HTR-8/SVneo (cell line): ENCODE measurements around the gene SLC31A1.

Experiments
- DNase-seq: peaks from one replicate; pipeline ENCODE4 v3.0.0; 2011; ENCODE audit warnings: low spot score, mixed read lengths; ENCODE audit not compliant: insufficient read length
- FAIRE-seq: peaks from 2 replicates; lab custom pipeline; 2011; peaks lifted over from hg19 to GRCh38; lab: Jason Lieb, UNC

SLC31A1 gene

DNA sequence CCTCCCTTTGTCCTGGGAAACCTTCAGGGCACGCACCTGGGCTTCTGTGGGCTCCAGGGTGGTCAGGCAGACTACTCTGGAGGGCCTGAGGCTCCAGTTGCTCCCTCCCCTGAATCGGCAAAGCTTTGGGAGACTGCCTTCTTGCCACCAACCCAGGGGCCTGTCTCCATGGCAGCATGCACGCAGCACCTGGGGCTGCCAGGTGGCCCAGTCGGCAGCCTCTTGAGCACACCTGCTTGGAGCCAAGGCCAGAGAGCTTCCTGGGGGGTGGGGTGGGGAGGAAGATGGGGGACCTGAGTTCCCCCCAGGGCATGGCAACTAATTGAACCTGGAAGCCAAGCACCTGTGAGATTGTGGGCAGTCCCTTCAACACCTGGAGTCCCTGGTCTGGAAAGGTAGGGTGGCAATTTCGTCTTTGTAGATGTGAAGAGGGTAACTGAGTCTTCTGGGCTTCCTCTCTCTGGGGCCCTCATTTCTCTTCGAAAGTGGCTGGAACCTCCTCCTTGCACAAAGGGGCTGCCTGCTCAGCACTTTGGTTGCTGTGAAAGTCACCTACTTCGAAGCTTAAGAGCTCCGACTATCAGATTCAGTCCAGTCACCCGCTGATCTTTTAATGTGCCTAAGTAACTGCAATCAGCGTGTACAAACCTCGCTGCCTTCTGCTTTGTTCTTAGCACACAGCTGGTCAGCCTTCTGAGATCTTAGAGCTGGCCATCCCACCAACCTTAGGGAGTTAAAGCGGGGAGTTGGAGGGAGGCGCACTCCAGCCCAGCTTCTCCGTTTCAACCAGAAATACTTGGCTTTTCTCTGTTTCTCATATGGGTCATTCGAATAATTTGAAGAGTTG lies 77.8 kb downstream of the SLC31A1 start:
- FAIRE-seq (no peak), DNase-seq (no peak)

DNA sequence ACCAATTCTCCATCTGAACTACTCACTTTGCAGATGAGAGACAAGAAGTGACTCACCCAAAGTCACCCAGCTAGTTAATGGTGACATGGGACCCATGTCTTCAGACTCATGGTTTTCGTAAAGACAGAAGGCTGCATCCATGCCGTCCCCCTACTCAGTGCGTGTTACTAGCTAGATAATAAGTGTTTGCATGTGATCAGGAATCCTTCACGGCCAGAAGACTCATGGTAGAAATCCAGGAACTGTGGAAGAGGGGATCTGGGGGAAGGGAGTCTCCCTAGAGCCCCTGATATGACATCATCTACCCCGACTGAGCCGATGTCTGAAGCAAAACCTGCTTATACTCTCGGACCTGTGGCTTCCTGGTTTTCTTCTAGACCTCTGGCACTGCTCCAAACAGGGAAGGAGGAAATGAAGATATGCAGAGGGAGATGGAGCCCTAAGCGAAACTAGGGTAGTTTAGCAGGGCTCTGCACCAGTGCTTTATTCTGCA lies 78.5 kb downstream of the SLC31A1 start:
- no peak for DNase-seq
- no peak for FAIRE-seq

DNA sequence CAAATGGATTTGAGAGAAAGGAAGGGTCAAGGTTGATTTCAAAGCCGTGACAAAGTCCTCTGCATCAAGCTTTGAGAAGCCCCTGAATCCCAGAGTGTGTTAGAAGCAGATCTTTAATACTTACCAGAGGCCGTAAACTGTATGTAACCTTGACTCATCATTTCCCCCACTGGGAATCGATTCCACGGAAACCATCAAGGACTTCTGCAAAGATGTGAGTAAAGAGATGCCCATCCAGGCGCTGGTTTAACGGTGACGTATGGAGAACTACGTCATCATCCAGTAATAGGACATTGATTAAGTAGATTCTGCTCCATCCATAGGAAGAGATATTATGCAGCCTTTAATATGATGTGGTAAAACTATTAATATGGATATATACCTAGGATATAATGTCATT lies 80.2 kb downstream of the SLC31A1 start:
- DNase-seq: no peak

DNA sequence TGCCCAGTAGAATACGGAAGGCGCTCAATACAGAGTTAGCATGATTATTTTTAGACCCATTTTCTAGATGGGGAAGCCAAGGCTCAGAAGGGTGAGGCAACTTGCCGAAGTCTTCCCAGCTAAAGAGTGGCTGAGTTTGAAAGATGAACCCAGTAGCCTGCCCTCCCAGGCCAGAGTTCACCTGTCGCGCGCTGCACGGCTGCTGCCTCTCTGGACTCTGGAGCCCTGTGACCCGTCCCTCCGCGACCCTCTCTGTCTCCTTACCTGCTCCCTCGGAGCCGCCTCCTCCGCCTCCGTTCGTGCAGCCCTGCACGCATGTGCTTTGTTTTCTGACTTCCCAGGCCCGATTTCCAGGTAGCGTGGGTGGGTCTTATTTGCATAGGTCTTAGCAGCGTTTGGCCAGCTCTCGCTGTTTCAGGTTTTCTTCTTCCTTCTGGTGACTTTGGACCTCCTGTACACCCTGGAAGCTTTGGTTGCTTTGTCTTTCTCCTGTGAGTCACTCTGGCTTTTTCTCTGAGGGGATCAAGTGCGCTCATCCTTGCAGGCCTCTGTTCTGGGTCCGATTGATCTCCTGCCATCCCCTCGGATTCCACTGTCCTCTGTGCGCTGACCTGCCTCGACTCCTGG lies 81.6 kb downstream of the SLC31A1 start, which contains the start of gene RNF183:
TSS of gene RNF183 (minus strand) at position 585 of the 627 bp plus-strand sequence. CDS start 5,192 bp downstream, outside the sequence.
- DNase-seq (no peak), FAIRE-seq (no peak)

More for the DNA sequence above, 80.2 kb downstream of the SLC31A1 start:
- no peak for FAIRE-seq

DNA sequence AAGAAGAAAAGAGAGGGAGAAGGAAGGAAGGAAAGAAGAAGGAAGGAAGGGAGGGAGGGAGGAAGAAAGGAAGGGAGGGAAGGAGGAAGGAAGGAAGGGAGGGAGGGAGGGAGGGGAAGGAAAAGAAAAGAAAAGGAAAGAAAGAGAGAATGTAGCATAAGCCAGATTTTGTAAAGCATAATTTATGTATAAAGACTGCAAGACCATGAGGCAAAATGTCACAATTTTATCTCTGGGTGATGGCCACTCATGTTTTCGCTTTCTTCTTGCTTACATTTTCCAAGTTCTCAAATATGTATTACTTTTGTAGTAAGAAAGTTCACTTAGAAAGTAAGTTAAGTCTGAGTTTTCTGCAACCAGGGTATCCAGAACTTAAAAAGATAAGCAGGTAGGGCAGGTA lies 85.2 kb downstream of the SLC31A1 start:
- DNase-seq (no peak), FAIRE-seq (no peak)

DNA sequence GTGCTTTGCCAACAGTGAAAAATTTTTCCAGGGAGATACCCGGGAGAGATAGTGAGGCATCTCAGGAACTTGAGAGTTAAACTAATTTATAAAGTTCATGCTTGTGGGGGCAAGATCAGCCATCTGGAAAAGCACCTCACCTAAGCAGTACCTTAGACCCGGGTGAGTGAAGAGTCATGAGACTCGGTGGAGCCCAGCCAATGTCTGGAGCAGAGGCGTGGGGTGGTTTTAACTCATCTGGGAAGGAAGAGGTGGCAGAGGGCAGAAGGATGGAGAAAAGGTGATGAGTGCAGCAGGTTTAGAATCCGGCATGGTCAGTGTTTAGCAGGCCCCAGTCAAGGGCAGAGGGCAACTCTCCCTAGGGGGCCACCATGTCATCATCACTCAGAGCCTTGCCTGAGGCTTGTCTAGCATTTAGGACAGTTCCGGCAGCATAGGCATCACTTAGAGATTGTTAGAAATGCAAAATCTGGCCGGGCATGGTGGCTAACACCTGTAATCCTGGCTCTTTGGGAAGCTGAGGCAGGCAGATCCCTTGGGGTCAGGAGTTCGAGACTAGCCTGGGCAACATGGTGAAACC lies 86.1 kb downstream of the SLC31A1 start:
- DNase-seq (no peak), FAIRE-seq (no peak)

DNA sequence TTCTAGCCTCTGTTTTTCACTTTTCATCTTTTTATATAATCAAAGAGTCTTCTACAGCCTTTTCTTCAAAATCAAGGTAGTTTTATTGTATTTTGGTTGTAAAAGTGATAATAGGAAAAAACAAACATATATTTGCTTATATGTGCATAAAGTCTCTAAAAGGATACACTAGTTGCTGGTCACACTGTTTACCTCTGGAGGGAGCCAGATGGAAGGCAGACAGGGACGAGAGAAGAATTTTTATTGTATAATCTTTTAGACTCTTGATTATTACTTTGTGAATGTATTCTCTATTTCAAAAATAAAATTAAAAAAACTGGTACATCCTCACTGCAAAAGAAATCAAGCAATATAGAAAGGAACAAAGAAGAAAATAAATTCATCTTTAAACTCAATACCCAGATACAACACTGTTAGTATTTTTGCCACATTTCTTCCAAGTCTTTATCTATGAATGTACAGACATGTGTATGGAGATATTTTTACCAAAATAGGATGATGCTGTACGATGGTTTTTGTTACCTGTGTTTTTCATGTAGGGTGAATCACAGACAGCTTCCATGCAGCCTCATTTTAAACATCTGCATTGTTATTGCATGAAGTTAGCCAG lies 88.0 kb downstream of the SLC31A1 start:
- peak; percentile 54 for DNase-seq
- no peak for FAIRE-seq

DNA sequence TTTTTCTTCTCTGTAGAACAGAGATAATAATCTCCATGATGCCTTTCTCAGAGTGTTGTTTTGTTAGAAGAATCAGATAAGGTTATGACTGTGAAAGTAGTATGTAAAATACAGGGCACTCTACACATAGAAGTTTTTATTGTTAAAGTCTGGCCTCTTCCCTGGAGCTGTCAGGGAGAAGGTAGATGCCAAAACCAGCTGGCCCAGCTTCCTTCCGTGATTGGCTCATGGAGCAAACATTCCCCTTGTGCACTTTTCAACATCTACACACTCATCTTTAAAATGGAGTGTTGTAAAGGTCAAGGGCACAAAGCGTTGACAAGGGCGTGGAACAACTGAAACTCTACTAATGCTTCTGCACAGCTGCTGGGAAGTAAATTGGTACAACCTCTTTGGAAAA lies 89.2 kb downstream of the SLC31A1 start:
- no peak for FAIRE-seq

DNA sequence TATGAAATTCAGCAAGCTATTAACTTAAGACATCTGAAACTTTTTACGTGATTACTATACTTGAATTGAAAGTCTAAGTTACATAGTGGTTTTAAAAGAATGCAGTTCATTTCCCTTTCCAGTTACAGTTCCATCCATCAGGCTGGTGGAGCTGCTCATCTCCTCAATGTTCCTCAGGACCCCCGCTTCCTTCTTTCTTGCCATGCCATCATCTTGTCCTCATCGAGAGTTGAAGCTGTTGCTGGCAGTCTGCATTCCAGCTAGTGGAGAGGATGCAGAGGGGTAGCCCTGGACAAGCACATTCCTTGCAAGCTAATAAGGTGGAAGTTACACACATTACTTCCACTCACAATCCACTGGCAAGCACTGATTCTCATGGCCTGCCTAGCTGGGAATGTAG lies 90.6 kb downstream of the SLC31A1 start:
- DNase-seq (no peak), FAIRE-seq (no peak)

More for the DNA sequence above, 89.2 kb downstream of the SLC31A1 start:
- no peak for DNase-seq

DNA sequence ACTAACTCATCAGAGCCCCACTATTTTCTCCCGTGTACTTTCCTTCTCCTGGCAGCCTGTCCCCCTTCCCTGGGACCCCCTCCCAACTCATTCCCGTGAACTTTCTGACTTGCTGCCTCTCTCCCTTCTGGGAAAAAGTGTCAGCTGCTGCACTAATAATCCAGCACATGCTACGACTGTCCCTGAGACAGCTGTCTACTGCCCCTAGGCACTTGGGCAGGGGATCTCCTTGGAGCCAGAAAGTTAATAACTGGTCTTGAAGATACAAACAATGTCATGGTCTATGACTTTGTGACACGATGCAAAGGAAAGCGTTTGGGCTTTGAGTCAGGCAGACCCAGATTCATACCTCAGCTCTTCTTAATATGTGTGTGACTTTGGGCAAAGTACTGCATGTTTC lies 91.9 kb downstream of the SLC31A1 start:
- DNase-seq: no peak
- no peak for FAIRE-seq
